ENCODE results near the gene H1-8.

- TF ChIP-seq CTCF (tag by site-specific recombination; IDR thresholded peaks at IDR 0.05), result no peak
- TF ChIP-seq ZBTB8A (tag by site-specific recombination; IDR thresholded peaks at IDR 0.05), result no peak
- TF ChIP-seq ZSCAN5A (tag by site-specific recombination; IDR thresholded peaks at IDR 0.05), result no peak
- no peak for TF ChIP-seq ZNF114 (tag by site-specific recombination; IDR thresholded peaks at IDR 0.05)
- no peak for TF ChIP-seq ATF2 (tag by site-specific recombination; IDR thresholded peaks at IDR 0.05; ENCODE audit: low read depth)
- TF ChIP-seq ZBTB49 (tag by site-specific recombination; IDR thresholded peaks at IDR 0.05; ENCODE audit: low read depth), result no peak
These were observed 21.4 kb upstream of the H1-8 start for GRCh38 chr3:129521611-129522010.
